Measurements from ENCODE around the gene ZNF282.

The ZNF282 gene

GRCh38 chr7:149175150-149175549, 20.2 kb upstream of the ZNF282 start:
- in situ Hi-C loops (cut with HindIII; ENCODE audit: low sequenced_read_pairs), result no loop called here
- no peak for DNase-seq (ENCODE audit: low read depth)
- no peak overlapping the region for H3K4me3 ChIP-seq (ENCODE audit: low read depth, low read length)
- TF ChIP-seq CTCF (IDR thresholded peaks at IDR 0.05; ENCODE audit: low read depth, low read length, missing control alignments), result no peak

DNA sequence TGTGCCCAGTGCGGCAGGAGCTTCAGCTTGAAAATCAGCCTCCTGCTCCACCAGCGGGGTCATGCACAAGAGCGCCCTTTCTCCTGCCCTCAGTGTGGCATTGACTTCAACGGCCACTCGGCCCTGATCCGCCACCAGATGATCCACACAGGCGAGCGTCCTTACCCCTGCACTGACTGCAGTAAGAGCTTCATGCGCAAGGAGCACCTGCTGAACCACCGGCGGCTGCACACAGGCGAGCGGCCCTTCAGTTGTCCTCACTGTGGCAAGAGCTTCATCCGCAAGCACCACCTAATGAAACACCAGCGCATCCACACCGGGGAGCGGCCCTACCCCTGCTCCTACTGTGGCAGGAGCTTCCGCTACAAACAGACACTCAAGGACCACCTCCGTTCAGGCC, 16.1 kb upstream of the ZNF282 start:
- no peak overlapping the region for H3K4me3 ChIP-seq (ENCODE audit: low read depth, low read length)

DNA sequence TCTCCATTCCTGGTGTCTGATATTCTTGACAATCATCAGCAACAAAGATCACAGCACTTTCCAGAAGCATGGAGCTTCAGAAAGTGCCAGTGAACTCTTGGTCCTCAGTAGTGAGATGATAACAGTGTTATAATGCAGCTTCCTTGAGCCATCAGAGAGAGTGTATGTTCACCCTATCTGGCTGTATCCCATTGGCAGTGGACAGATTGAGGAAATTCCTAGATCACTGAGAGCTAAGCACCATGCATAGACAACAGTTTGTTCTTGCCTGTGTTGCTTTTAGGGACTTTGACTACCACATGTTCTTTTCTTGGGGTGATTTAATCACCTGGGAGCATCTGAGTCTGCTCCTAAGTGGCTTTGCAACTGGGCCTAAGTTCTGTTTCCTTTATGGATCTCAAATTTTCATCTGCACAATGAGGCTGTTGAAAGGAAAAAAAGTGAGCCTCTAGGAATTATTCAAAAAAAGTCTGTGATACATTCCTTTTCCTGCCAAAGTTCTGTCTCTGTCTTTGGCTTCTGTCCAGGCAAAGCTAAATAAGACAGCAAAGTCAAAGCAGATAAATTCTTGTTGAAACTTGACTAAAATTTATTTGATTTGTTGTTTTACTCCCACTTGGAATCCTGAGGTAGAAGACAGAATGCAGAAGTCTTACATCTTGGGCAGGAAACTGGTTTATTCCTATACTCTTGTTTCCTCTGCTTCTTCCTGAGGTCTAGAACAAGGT, 14.5 kb upstream of the ZNF282 start:
- H3K4me3 ChIP-seq (ENCODE audit: low read depth, low read length), result no peak overlapping the region
- no peak for DNase-seq (ENCODE audit: low read depth)
- in situ Hi-C loops (cut with HindIII; ENCODE audit: low sequenced_read_pairs), result no loop called here
- TF ChIP-seq CTCF (IDR thresholded peaks at IDR 0.05; ENCODE audit: low read depth, low read length, missing control alignments), result no peak

More for the DNA sequence above, 16.1 kb upstream of the ZNF282 start:
- in situ Hi-C loops (cut with HindIII; ENCODE audit: low sequenced_read_pairs), result no loop called here
- TF ChIP-seq CTCF (IDR thresholded peaks at IDR 0.05; ENCODE audit: low read depth, low read length, missing control alignments), result no peak
- DNase-seq (ENCODE audit: low read depth), result no peak

DNA sequence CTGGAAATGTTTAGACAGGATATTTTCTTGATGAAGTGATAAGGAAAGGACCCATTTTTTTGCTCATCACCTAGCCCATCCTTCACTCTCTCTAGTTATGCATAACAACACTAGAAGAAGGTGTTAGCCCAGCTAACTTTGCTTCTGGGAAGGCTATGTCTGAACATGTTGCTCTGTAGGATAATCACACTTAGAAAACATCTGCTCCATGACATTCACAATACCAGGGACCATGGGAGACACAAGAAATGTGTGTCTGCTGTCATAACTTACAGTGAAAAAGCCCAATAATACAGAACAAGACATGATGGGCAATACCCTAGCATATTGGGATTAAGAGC, 13.9 kb upstream of the ZNF282 start:
- in situ Hi-C loops (cut with HindIII; ENCODE audit: low sequenced_read_pairs), result no loop called here

DNA sequence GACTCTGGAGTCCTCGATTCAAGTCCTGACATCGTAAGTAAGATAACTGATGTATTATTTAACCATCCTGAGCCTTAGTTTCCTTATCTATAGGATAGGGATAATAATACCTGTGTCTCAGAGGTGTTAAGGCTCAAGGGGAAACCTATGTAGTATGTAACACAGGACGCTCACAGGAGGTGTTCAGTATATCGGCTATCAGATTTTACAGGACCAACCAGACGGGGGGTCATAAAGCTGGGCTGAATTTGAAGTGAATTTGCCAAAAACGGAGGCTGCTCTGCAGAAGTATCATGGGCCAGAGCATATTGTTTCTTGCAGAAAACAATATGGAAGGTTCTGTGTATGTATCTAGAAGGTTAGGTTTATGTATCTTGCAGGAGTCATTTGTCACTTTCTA, 11.1 kb upstream of the ZNF282 start:
- DNase-seq (ENCODE audit: low read depth), result no peak
- no peak overlapping the region for H3K4me3 ChIP-seq (ENCODE audit: low read depth, low read length)
- in situ Hi-C loops (cut with HindIII; ENCODE audit: low sequenced_read_pairs), result no loop called here
- TF ChIP-seq CTCF (IDR thresholded peaks at IDR 0.05; ENCODE audit: low read depth, low read length, missing control alignments), result no peak

More for the DNA sequence above, 13.9 kb upstream of the ZNF282 start:
- H3K4me3 ChIP-seq (ENCODE audit: low read depth, low read length), result no peak overlapping the region
- TF ChIP-seq CTCF (IDR thresholded peaks at IDR 0.05; ENCODE audit: low read depth, low read length, missing control alignments), result no peak
- DNase-seq (ENCODE audit: low read depth), result no peak

DNA sequence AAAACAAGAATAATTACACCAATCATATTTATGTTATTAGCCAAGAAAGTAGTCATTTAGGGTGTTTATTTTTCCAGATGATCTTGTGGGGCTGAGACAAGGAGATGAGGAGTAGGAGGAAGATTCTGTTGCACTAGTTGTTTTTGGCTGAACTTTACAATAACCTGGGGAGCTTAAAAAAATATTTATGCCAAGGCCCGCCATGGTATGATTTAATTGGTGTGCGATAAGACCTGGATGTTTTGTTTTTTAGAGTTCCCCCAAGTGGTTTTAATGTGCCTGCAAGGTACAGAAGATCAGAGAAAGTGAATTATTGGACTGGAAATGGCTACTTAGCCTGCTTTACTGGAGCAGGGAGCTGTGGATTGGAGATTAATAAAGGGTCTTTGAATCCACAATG, 7.1 kb upstream of the ZNF282 start:
- in situ Hi-C loops (cut with HindIII; ENCODE audit: low sequenced_read_pairs), result no loop called here
- no peak for TF ChIP-seq CTCF (IDR thresholded peaks at IDR 0.05; ENCODE audit: low read depth, low read length, missing control alignments)
- no peak overlapping the region for H3K4me3 ChIP-seq (ENCODE audit: low read depth, low read length)
- DNase-seq (ENCODE audit: low read depth), result no peak
